Loucy (cell line): ENCODE data around the gene KAT7.

Experiments
- H2AFZ ChIP-seq: fragments of 200-600 bp; sonication (generic); 2 replicates; pipeline ENCODE4 v1.6.0; 2016; ENCODE audit warnings: antibody characterized with exemption, mild to moderate bottlenecking, low read length, moderate library complexity
- H3F3A ChIP-seq: fragments of 200-600 bp; 2 replicates; pipeline ENCODE4 v1.6.0; 2016; ENCODE audit warnings: antibody characterized with exemption, low read depth, mild to moderate bottlenecking
- H3K27me3 ChIP-seq: fragments of 200-600 bp; sonication (generic); 2 replicates; pipeline ENCODE4 v1.6.1; 2014; ENCODE audit warnings: low read length, mild to moderate bottlenecking; ENCODE audit not compliant: insufficient read depth, poor library complexity, severe bottlenecking
- H3K36me3 ChIP-seq: fragments of 200-600 bp; sonication (generic); 2 replicates; pipeline ENCODE4 v1.6.1; 2016; ENCODE audit warnings: low read length; ENCODE audit not compliant: insufficient read depth
- H3K4me1 ChIP-seq: fragments of 200-600 bp; sonication (generic); 2 replicates; pipeline ENCODE4 v1.5.1; 2014; ENCODE audit warnings: low read length, mild to moderate bottlenecking; ENCODE audit not compliant: insufficient read depth, poor library complexity, severe bottlenecking
- H3K4me2 ChIP-seq: fragments of 200-600 bp; sonication (generic); 2 replicates; pipeline ENCODE4 v1.6.0; 2014; ENCODE audit warnings: antibody characterized with exemption, low read length, low read depth, mild to moderate bottlenecking; ENCODE audit not compliant: poor library complexity, severe bottlenecking
- H3K4me3 ChIP-seq: fragments of 200-600 bp; sonication (generic); 2 replicates; pipeline ENCODE4 v1.5.1; 2014; ENCODE audit warnings: low read length, mild to moderate bottlenecking, mixed read lengths; ENCODE audit not compliant: poor library complexity, severe bottlenecking
- H3K79me2 ChIP-seq: fragments of 200-600 bp; sonication (generic); 2 replicates; pipeline ENCODE4 v1.6.1; 2014; ENCODE audit warnings: low read length; ENCODE audit not compliant: insufficient read depth
- H3K9ac ChIP-seq: fragments of 200-600 bp; sonication (generic); 2 replicates; pipeline ENCODE4 v1.6.0; 2014; ENCODE audit warnings: mild to moderate bottlenecking, low read depth, low read length, moderate library complexity; ENCODE audit not compliant: poor library complexity, severe bottlenecking
- H3K9me2 ChIP-seq: fragments of 200-600 bp; sonication (generic); replicated peaks from 2 replicates; pipeline ENCODE4 v1.6.1; 2016; ENCODE audit warnings: low read depth, low read length, mixed read lengths
- H3K9me3 ChIP-seq: fragments of 200-600 bp; sonication (generic); 2 replicates; pipeline ENCODE4 v1.6.1; 2014; ENCODE audit warnings: mild to moderate bottlenecking, antibody characterized with exemption, low read length, low read depth; ENCODE audit not compliant: insufficient read depth
- H4K20me1 ChIP-seq: fragments of 200-600 bp; sonication (generic); 2 replicates; pipeline ENCODE4 v1.6.0; 2014; ENCODE audit warnings: antibody characterized with exemption, low read length, mild to moderate bottlenecking; ENCODE audit not compliant: insufficient read depth, poor library complexity, severe bottlenecking
- EZH2phosphoT487 ChIP-seq: fragments of 200-600 bp; IDR thresholded peaks from 2 replicates; pipeline ENCODE4 v1.6.1; 2018; ENCODE audit warnings: antibody characterized with exemption, mild to moderate bottlenecking, moderate library complexity, borderline replicate concordance
- TF ChIP-seq, protein P1 (sequence below): fragments of 200-600 bp; sonication (generic); conservative IDR thresholded peaks from 2 replicates; pipeline ENCODE4 v1.5.1; 2014; ENCODE audit warnings: mild to moderate bottlenecking, antibody characterized with exemption, low read length

The KAT7 gene

GRCh38 chr17:49809056-49809455 is 20.6 kb downstream of the KAT7 start:
- H3F3A ChIP-seq = no peaks in the 10 kb centered on the region
- no peak overlapping the region for H3K4me3 ChIP-seq
- H3K4me2 ChIP-seq = no peak overlapping the region
- H4K20me1 ChIP-seq = peaks cover 19% of the 10 kb centered on the region
- peaks cover 54% of the 10 kb centered on the region for H3K79me2 ChIP-seq
- no peak overlapping the region for H3K9ac ChIP-seq
- H3K36me3 ChIP-seq = peaks cover 91% of the 10 kb centered on the region
- H3K9me3 ChIP-seq = no peaks in the 10 kb centered on the region
- H2AFZ ChIP-seq = no peak overlapping the region
- TF ChIP-seq, protein P1, sequence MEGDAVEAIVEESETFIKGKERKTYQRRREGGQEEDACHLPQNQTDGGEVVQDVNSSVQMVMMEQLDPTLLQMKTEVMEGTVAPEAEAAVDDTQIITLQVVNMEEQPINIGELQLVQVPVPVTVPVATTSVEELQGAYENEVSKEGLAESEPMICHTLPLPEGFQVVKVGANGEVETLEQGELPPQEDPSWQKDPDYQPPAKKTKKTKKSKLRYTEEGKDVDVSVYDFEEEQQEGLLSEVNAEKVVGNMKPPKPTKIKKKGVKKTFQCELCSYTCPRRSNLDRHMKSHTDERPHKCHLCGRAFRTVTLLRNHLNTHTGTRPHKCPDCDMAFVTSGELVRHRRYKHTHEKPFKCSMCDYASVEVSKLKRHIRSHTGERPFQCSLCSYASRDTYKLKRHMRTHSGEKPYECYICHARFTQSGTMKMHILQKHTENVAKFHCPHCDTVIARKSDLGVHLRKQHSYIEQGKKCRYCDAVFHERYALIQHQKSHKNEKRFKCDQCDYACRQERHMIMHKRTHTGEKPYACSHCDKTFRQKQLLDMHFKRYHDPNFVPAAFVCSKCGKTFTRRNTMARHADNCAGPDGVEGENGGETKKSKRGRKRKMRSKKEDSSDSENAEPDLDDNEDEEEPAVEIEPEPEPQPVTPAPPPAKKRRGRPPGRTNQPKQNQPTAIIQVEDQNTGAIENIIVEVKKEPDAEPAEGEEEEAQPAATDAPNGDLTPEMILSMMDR = no peak
- TF ChIP-seq EZH2phosphoT487 = no peak
- no peaks in the 10 kb centered on the region for H3K4me1 ChIP-seq
- H3K27me3 ChIP-seq = no peaks in the 10 kb centered on the region
- H3K9me2 ChIP-seq = no peaks in the 10 kb centered on the region

- Histone ChIP-seq H3K79me2 (peaks cover 37% of the 10 kb centered on the region; the same call in 1 of the 2 replicates), H3K4me1 (peaks cover 30% of the 10 kb centered on the region), H3K27me3 (no peaks in the 10 kb centered on the region), H3K36me3 (peaks cover 84% of the 10 kb centered on the region), H3F3A (peaks cover 14% of the 10 kb centered on the region; the same call in 1 of the 2 replicates), H3K9me3 (no peaks in the 10 kb centered on the region), H3K9ac (no peak overlapping the region), H4K20me1 (peaks cover 5% of the 10 kb centered on the region), H3K4me3 (no peak overlapping the region), H3K4me2 (no peak overlapping the region), H3K9me2 (no peaks in the 10 kb centered on the region), H2AFZ (no peak overlapping the region)
- TF ChIP-seq EZH2phosphoT487 = no peak
- TF ChIP-seq, protein P1 = no peak
Measured at GRCh38 chr17:49814781-49815529, 26.5 kb downstream of the KAT7 start.

DNA sequence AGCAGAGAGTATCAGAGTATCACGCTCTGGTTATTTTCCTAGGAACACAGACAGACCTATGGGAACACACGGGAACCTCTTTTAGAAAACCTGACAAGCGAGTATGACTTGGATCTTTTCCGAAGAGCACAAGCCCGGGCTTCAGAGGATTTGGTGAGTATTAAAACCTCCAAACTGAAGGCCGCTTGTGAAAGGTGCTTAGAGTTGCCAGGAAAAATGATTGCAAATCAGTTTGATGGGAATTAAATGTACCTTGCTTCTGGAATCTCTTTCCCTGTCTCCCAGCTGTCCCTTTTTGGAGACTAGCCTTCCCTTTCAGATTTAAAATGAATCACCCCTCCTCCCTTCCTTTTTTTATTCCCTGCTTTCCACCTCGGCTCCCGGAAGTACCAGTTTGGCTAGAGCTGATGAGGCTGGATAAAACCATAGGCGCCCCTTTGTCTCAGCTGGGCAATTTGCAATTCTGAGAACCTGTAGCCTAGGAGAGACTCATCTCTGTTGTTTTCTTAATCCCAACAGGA is 27.3 kb downstream of the KAT7 start:
- peaks cover 37% of the 10 kb centered on the region for H3K4me1 ChIP-seq
- H3K9me3 ChIP-seq = no peaks in the 10 kb centered on the region
- H3K27me3 ChIP-seq = no peaks in the 10 kb centered on the region
- H3F3A ChIP-seq = peaks cover 14% of the 10 kb centered on the region; the same call in 1 of the 2 replicates
- no peak overlapping the region for H2AFZ ChIP-seq
- no peak overlapping the region for H3K4me2 ChIP-seq
- peaks cover 43% of the 10 kb centered on the region; the same call in 1 of the 2 replicates for H3K79me2 ChIP-seq
- H3K9ac ChIP-seq = no peak overlapping the region
- peaks cover 5% of the 10 kb centered on the region for H4K20me1 ChIP-seq
- H3K4me3 ChIP-seq = no peak overlapping the region
- H3K9me2 ChIP-seq = no peaks in the 10 kb centered on the region
- TF ChIP-seq, protein P1 = no peak
- no peak for TF ChIP-seq EZH2phosphoT487
- H3K36me3 ChIP-seq = peaks cover 79% of the 10 kb centered on the region
